Sigmoid colon (tissue), 7 donors: Measurements from ENCODE around the gene OSBPL5. TPM values are rescaled to one million over a fixed set of nuclear protein-coding genes. Genes with fewer than 3 reads are reported as not detected.

Experiments used
- DNase-seq: peaks from one replicate; pipeline ENCODE4 v3.0.0-alpha.2; 2019
- H3K27ac ChIP-seq, 4 donors: fragments of 200-600 bp; sonication (generic); one replicate each; pipeline ENCODE4 v1.5.1; 2016 to 2019; ENCODE audit warnings: mild to moderate bottlenecking in 1 of 4
- H3K27me3 ChIP-seq, 3 donors: fragments of 200-600 bp; sonication (generic); one replicate each; pipeline ENCODE4 v1.5.1; 2019; ENCODE audit warnings: mild to moderate bottlenecking in 1 of 3
- H3K36me3 ChIP-seq, 4 donors: fragments of 200-600 bp; sonication (generic); one replicate each; pipeline ENCODE4 v1.5.1; 2016 to 2019
- H3K4me1 ChIP-seq, 4 donors: fragments of 200-600 bp; sonication (generic); one replicate each; pipeline ENCODE4 v1.5.1; 2017 to 2019
- H3K4me3 ChIP-seq, 4 donors: fragments of 200-600 bp; sonication (generic); one replicate each; pipeline ENCODE4 v1.5.1; 2017 to 2019; ENCODE audit warnings: mild to moderate bottlenecking in 2 of 4, moderate library complexity in 1 of 4
- H3K9me3 ChIP-seq, 4 donors: fragments of 200-600 bp in 3 of 4; sonication (generic) in 3 of 4; one replicate each; pipeline versions ENCODE4 v1.5.1 to v1.6.1; 2013 to 2019
- EP300 ChIP-seq, 4 donors: sonication (generic); formaldehyde crosslinking; IDR thresholded peaks; one replicate each; pipeline ENCODE4 v1.6.1; 2017; ENCODE audit warnings: antibody characterized with exemption in 4 of 4
- POLR2A ChIP-seq, 2 donors: fragments of 450-650 bp; IDR thresholded peaks; one replicate each; pipeline ENCODE4 v1.6.1; 2016; ENCODE audit warnings: antibody characterized with exemption in 2 of 2, mild to moderate bottlenecking in 2 of 2, moderate library complexity in 2 of 2
- POLR2AphosphoS5 ChIP-seq, 4 donors: sonication (generic); formaldehyde crosslinking; IDR thresholded peaks; one replicate each; pipeline ENCODE4 v1.6.1; 2017; ENCODE audit warnings: antibody characterized with exemption in 4 of 4
- WGBS, 2 donors: extraction: QIAGEN DNeasy Blood & Tissue Kit; methylation state at CpG; one replicate each; pipeline ENCODE4 v1.1.7; 2013; 5-methylcytosine and 5-hydroxymethylcytosine counted together
- intact Hi-C: fragments of 100-400 bp; cut with DNase I; formaldehyde crosslinking; loops from one replicate; pipeline ENCODE4 v1.15.1; 2023
- polyA plus RNA-seq, 3 donors: library from polyadenylated mRNA; stranded (reverse); fragments of 200-250 nt; gene quantifications; one replicate each; pipeline ENCODE4 v1.2.3, GENCODE V29; 2013
- total RNA-seq, 4 donors: library from RNA; depleted of rRNA; stranded (reverse); fragments of >200 nt; gene quantifications; one replicate each; pipeline ENCODE4 v1.1.0, GENCODE V29; 2016
- TF ChIP-seq, protein P1 (sequence below), 4 experiments: fragments of 450-650 bp in 3 of 4; fragments of 200-600 bp in 1 of 4; IDR thresholded peaks; one replicate each; pipeline ENCODE4 v1.5.1; 2016 to 2019; ENCODE audit warnings: antibody characterized with exemption in 4 of 4, mild to moderate bottlenecking in 3 of 4, moderate library complexity in 2 of 4
- donor health status: healthy with polysubstance abuse.
- donor health status: Bipolar disorder and iron deficiency.
- donor health status: healthy.

The OSBPL5 gene
- total and polyA plus RNA-seq, 7 donors = 16.6 to 69.2 (median 29.8) TPM

- WGBS, 2 donors = 56 to 73% methylated on average over 15 of the region's 15 CpGs
- H3K27ac ChIP-seq = no peak overlapping the region
- DNase-seq = peak; percentile 61
Measured at GRCh38 chr11:3135481-3136440, 29.3 kb downstream of the OSBPL5 start.

GRCh38 chr11:3134651-3135480, 30.2 kb downstream of the OSBPL5 start:
- H3K4me3 ChIP-seq = no peak overlapping the region
- H3K27me3 ChIP-seq = no peaks in the 10 kb centered on the region
- DNase-seq = peak; percentile 65
- no peaks in the 10 kb centered on the region for H3K9me3 ChIP-seq
- peaks cover 0 to 4% (median 0%) of the 10 kb centered on the region in 4 donors for H3K36me3 ChIP-seq
- intact Hi-C loops = no loop called here
- peaks cover 0 to 55% (median 47%) of the 10 kb centered on the region in 4 donors for H3K4me1 ChIP-seq
- no peak overlapping the region for H3K27ac ChIP-seq
- TF ChIP-seq POLR2A (IDR thresholded peaks at IDR 0.05) (no peak), EP300 (IDR thresholded peaks at IDR 0.05) (no peak), POLR2AphosphoS5 (IDR thresholded peaks at IDR 0.05) (no peak)
- TF ChIP-seq, protein P1, sequence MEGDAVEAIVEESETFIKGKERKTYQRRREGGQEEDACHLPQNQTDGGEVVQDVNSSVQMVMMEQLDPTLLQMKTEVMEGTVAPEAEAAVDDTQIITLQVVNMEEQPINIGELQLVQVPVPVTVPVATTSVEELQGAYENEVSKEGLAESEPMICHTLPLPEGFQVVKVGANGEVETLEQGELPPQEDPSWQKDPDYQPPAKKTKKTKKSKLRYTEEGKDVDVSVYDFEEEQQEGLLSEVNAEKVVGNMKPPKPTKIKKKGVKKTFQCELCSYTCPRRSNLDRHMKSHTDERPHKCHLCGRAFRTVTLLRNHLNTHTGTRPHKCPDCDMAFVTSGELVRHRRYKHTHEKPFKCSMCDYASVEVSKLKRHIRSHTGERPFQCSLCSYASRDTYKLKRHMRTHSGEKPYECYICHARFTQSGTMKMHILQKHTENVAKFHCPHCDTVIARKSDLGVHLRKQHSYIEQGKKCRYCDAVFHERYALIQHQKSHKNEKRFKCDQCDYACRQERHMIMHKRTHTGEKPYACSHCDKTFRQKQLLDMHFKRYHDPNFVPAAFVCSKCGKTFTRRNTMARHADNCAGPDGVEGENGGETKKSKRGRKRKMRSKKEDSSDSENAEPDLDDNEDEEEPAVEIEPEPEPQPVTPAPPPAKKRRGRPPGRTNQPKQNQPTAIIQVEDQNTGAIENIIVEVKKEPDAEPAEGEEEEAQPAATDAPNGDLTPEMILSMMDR (IDR thresholded peaks at IDR 0.05) = no peak
- WGBS, 2 donors = 78 to 84% methylated on average over 27 of the region's 27 CpGs

More at GRCh38 chr11:3135481-3136440, 29.3 kb downstream of the OSBPL5 start:
- Histone ChIP-seq H3K9me3 (no peaks in the 10 kb centered on the region), H3K27me3 (no peaks in the 10 kb centered on the region), H3K4me1 (peaks cover 0 to 60% (median 55%) of the 10 kb centered on the region in 4 donors), H3K4me3 (no peak overlapping the region), H3K36me3 (peaks cover 0 to 4% (median 0%) of the 10 kb centered on the region in 4 donors)
- TF ChIP-seq POLR2AphosphoS5 (IDR thresholded peaks at IDR 0.05) (no peak), POLR2A (IDR thresholded peaks at IDR 0.05) (no peak), EP300 (IDR thresholded peaks at IDR 0.05) (no peak)
- TF ChIP-seq, protein P1 (IDR thresholded peaks at IDR 0.05) = no peak
- intact Hi-C loops = no loop called here

DNA sequence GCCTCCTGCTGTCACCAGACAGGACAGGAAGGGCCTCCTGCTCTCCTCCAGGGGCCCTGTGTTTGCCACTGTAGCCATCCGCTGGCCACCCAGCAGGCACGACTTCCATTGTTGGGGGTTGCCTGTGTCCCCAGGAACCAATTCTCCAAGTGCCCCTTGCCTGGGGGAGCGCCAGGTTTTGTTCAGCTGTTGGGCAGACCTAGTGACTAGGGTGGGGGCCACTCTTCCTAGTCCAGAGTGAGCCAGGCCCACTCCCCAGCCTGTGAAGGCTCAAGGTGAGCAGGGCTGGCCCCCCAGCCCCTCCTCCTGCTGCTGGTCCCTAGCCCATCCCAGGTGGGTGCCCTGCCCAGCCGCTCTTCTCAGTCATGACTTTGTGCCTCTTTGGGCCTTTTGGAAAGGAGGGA, 30.9 kb downstream of the OSBPL5 start:
- Histone ChIP-seq H3K4me3 (no peak overlapping the region), H3K4me1 (peaks cover 0 to 48% (median 41%) of the 10 kb centered on the region in 4 donors), H3K27me3 (no peaks in the 10 kb centered on the region), H3K36me3 (peaks cover 0 to 4% (median 0%) of the 10 kb centered on the region in 4 donors), H3K9me3 (no peaks in the 10 kb centered on the region), H3K27ac (no peak overlapping the region)
- WGBS, 2 donors = 72 to 73% methylated on average over 4 of the region's 4 CpGs
- DNase-seq = peak; percentile 63
- TF ChIP-seq POLR2AphosphoS5 (IDR thresholded peaks at IDR 0.05) (no peak), EP300 (IDR thresholded peaks at IDR 0.05) (no peak), POLR2A (IDR thresholded peaks at IDR 0.05) (no peak)
- TF ChIP-seq, protein P1 (IDR thresholded peaks at IDR 0.05) = no peak
- intact Hi-C loops = no loop called here

DNA sequence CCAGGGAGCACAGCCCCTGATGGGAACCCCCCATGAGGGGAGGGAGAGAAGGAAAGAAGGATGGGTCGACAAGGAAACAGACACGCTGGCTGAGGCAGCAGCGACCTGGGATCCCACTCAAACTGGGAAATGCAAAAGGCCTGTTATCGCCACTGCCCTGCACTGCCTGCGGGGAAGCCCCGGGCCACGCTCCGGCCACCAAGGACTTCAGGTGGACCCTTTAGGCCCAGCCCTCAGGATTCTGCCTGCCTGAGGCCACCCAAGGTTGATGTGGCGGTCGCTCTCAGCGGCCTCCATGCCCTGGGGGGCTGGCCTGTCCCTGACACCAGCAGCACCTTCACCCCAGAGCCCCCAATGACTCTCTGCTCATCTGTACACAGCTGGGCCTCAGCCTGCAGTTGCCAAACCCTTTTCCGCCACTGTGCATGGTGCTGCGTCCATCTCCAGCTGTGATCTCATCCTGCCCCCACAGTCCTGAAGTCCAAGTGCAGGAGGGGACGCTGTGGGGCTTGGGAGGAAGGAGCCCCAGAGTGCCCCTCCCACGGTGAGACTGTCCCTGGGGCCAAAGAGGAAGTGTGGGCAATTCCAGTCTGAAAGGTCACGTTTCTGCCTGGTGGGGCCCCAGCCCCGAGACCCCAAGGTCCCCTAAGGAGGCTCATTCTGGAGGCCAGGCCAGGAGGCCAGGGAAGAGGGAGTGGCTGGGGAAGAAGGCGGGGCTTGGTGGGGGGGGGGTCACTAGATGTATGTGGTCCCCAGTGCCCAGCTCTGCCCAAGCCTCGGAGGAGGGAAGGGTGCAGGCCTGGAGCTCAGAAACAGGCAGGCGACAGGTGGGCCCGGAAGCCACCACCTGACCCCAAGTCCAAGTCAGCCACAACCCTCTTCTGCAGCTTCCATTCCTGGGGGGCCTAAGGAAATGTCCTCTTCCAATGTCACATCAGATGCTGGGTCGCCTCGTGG, 31.6 kb downstream of the OSBPL5 start:
- DNase-seq = peak; percentile 54
- intact Hi-C loops = no loop called here
- Histone ChIP-seq H3K4me1 (peaks cover 0 to 42% (median 34%) of the 10 kb centered on the region in 4 donors), H3K27ac (no peak overlapping the region), H3K36me3 (peaks cover 0 to 9% (median 3%) of the 10 kb centered on the region in 4 donors), H3K27me3 (no peaks in the 10 kb centered on the region), H3K4me3 (no peak overlapping the region), H3K9me3 (no peaks in the 10 kb centered on the region)
- no peak for TF ChIP-seq POLR2AphosphoS5 (IDR thresholded peaks at IDR 0.05)
- TF ChIP-seq, protein P1 (IDR thresholded peaks at IDR 0.05) = no peak
- no peak for TF ChIP-seq EP300 (IDR thresholded peaks at IDR 0.05)
- TF ChIP-seq POLR2A (IDR thresholded peaks at IDR 0.05) = no peak
- WGBS, 2 donors = 88 to 92% methylated on average over 23 of the region's 23 CpGs
